NCI-H510A treated with DMSO at 0.1 percent for 48 hours (cell line): Measurements from ENCODE around the gene CCDC8.
"Not testable (repeated sequence)": the region's sequence is repeated elsewhere in the genome, so short reads cannot be mapped to it uniquely, and the experiment has no call there.

Experiments
- DNase-seq: peaks from one replicate; lab custom pipeline; 2025; lab: John Stamatoyannopoulos, UW

CCDC8 gene, protein sequence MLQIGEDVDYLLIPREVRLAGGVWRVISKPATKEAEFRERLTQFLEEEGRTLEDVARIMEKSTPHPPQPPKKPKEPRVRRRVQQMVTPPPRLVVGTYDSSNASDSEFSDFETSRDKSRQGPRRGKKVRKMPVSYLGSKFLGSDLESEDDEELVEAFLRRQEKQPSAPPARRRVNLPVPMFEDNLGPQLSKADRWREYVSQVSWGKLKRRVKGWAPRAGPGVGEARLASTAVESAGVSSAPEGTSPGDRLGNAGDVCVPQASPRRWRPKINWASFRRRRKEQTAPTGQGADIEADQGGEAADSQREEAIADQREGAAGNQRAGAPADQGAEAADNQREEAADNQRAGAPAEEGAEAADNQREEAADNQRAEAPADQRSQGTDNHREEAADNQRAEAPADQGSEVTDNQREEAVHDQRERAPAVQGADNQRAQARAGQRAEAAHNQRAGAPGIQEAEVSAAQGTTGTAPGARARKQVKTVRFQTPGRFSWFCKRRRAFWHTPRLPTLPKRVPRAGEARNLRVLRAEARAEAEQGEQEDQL

DNA sequence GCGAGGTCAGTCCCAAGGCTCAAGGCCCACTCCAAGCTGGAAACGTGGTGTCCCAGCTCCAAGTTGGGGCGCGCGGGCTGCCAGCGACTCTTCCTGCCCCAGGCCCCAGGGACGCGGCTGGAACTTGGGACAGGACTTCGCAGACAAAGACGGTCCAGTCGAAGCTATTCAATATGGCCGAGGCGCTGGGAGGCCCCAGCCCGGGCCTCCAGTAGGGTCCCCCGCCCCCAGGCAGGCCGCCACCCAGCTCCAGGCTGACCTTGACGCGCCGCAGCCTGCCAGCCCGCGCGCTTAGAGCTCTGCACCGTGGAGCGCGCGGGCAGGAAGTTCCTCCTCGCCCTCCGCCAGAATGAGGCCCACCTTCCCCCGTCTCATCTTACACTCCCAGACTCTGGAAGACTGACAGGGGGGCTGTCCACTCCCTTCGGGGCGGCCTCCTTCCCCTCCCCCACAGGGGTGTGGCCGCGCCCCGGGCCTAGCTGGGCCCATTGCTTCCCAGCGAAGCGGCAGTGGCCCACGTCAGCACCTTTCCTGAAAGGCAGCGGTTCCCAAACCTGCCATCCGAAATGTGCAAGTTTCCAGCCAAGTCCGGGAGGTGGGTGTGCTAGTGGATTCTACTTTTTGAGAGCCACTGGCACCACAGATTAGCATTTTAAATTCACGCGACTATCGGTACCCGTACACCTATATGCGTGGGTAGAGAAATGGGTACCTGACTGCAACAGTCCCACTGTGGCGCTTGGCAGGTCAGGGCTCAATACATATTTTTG, at the start of gene CCDC8:
Gene CCDC8 (minus strand): TSS at position 303 of the 770 bp plus-strand sequence. CDS start 754 bp downstream, outside the sequence.
- DNase-seq, result peak; percentile 90

DNA sequence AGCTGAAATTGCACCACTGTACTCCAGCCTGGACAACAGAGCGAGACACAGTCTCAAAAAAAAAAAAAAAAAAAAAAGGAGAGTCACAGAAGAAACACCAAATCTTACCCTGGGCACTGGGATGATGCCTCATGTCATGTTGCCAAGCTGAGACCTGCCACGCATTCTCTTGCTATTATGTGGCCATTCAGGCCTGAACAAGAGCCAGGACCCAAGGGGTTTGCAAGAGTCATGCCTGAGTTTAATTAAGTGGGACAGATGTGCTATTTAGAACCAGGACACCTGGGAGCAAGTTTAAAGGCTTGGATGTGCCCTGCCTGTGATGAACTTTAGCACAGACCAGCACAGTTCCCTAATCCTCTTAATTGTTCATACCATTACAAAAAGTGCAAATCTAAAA, 48.2 kb upstream of the CCDC8 start:
- DNase-seq, result no peak

DNA sequence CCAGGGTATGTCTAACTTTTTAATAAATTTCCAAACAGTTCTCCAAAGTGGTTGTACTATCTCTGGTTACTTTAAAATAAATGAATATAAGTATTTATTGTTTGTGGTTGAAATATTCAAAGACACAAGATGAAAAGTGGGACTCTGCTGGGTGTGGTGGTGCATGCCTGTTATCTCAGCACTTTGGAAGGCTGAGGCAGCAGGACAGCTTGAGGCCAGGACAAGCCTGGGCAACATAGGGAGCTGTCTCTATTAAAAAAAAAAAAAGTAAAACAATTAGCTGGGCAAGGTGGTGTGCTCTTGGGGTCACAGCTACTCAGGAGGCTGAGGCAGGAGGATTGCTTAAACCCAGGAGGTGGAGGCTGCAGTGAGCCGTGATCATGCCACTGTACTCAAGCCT, 47.6 kb upstream of the CCDC8 start:
- no peak for DNase-seq

DNA sequence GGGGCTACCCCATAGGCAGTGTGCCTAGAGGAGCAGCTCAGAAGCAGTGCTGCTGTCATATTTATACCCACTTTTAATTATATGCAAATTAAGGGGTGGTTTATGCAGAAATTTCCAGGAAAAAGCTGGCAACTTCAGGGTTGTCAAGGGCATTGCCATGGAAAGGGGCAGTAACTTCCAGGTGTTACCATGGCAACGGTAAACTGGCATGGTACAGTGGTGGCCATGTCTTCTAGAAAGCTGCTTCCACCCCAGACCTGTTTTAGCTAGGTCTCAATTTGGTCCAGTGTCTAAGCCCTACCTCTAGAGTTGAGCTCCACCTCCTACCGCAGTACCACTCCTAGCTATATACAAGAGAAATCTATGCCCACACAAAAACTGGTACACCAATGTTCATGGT, 46.7 kb upstream of the CCDC8 start:
- no peak for DNase-seq

DNA sequence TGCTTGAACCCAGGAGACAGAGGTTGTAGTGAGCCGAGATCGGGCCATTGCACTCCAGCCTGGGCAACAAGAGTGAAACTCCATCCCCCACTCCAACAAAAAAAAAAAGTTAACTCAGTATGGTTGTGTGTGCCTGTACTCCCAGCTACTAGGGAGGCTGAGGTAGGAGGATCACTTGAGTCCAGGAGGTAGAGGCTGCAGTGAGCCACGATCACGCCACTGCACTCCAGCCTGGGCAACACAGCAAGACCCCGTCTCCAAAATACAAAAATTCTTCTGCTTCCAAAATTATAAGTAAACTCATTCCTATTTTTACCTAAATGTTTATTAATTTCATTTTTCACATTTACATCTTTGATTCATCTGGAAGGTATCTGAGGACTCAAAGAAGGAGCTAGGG, 43.6 kb upstream of the CCDC8 start:
- no peak for DNase-seq

DNA sequence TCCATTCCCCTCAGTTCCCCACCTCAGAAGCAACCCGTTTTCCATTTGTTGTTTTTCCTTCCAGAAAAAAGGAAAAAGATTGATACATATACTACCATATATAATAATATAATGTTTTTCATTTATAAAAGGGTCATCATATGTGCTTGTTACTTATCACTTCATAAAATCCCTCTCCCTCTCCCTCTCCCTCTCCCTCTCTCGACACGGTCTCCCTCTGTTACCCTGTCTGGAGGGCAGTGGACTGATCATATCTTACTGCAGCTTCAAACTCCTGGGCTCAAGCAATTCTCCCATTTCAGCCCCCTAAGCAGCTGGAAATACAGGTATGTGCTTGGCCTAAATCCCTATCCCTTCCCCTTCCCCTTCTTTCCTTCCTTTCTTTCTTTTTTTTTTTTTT, 40.9 kb upstream of the CCDC8 start:
- no peak for DNase-seq

DNA sequence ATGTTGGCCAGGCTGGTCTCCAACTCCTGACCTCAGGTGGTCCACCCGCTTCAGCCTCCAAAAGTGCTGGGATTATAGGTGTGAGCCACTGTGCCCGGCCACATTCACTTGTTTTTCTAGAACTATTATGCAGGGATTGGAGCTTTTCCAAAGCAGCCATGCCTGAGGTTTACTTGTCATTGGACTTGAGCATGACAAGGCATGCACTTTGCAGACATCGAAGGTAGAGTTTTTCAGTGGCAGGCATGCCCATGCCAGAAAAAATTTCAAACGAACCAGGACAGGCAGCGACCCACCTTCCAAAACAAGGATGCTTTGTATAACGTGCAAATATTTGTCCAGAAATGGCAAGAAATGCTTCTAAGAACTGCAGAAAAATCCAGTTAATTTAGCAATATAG, 40.3 kb upstream of the CCDC8 start:
- no peak for DNase-seq

DNA sequence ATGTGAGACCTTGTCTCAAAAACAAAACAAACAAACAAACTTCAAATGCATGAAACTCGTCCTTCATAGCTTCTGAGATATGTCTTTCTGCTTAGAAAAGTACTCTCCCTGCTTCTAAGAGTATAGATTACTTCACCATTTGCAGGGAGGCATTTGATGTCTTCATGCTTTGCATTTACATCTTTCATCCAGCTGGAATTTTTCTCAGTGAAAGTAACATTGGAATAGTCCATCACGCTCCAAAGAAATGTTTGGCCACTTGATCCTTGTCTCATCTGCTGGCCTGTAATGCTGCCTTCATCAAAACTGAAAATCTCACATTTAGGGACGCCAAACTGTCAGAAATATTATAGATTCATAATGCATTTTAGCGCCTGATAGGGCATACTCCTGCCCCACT, 38.8 kb upstream of the CCDC8 start:
- no peak for DNase-seq

DNA sequence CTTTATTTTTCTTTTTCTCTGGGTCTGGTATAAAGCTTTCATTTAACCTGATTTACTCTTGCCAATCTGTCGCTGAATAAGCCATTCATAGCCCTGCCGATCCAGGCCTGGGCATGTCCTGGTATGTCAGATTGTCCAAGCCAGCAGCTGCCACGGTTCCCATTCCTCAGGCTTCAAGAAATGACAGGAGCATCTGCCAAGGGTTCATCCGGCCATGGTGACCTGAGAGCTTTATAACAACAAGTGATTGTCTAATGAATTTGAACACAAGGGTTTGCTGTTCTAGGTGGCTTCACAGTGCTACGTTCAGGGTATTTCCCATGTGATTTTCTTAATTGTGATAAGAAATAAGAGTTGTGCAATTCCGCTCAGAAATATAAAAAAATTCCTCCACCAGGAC, 38.0 kb upstream of the CCDC8 start:
- DNase-seq, result no peak

DNA sequence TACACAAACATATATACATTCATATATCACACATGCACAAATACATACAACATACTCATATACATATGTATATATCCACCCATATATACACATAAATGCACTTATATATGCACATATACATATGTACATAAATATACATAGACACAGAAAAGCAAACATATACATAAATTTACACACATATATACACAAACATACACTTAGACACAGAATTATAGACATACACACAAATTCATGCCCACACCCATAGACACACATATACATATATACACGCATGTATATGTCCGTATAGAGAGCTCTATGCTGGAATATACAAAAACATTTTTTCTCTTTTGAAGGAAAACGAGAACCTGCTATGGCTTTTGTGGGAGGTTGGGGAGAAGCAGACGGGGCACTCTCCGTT, 37.4 kb upstream of the CCDC8 start:
- no peak for DNase-seq

DNA sequence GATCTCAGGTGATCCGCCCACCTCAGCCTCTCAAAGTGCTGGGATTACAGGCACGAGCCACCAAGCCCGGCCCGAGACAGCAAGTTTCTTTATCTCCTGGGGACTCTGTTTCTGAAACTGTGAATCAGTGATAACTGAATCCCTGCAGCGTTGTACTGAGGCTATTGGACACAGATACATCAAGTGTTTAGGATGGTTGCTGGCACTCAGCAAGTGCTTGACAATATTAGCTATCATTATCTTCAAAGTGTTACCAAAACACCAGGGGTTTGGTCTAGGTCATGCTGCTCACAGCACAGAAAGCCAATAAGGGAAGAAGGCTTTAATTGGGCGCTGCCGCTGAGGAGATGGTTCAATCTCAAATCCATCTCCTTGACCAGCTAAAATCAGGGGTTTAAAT, 35.9 kb upstream of the CCDC8 start:
- no peak for DNase-seq

DNA sequence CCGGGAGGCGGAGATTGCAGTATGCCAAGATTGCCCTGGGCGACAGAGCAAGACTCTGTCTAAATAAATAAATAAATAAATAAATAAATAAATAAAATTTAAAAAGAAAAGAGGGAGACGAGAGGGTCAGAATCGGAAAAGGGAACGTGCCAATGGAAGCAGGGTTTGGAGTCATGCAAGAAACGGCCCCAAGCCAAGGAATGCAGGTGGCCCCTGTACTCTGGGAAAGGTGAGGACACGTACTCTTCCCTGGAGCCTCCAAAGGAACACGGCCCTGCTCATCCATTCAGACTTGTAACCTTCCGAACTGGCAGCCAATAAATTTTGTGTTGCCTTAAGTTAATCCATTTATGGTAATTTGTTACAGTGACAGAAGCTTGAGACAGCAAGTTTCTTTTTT, 35.2 kb upstream of the CCDC8 start:
- no peak for DNase-seq

DNA sequence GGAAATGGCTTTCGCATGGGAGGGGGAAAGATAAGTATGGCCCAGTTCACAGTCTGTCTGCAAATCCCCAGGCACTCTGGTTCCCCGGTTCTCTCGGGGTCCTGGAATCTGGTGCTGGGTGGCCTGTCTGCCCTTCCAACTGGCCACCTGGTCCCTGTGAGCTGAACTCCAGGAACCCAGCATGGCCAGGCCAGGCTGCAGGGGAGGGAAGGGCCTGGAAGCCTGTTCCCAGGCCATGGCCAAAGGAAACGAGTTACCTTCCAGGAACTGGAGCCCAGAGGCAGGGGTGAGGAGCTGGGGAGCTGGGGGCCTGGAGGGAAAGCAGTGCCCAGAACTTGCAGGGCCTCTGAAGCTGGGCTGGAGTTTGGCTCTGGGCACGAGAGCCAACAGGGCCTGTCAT, 34.5 kb upstream of the CCDC8 start:
- no peak for DNase-seq

DNA sequence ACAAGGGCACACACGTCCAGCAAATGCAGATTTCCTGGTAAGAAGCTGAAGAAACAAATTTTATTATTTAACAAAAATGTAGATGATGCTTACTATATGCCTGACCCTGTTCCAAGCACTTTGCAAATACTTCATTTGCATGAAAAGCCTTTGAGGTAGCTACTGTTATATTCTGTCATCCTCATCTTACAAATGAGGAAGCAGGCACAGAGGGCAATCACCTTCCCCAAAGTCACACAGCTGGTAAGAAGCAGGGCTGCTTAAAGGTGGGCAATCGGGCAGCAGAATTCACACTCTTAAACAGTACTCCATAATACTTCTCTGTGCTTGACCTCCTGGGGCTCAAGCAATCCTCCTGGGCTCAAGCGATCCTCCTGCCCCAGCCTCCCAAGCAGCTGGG, 33.6 kb upstream of the CCDC8 start:
- DNase-seq, result no peak

DNA sequence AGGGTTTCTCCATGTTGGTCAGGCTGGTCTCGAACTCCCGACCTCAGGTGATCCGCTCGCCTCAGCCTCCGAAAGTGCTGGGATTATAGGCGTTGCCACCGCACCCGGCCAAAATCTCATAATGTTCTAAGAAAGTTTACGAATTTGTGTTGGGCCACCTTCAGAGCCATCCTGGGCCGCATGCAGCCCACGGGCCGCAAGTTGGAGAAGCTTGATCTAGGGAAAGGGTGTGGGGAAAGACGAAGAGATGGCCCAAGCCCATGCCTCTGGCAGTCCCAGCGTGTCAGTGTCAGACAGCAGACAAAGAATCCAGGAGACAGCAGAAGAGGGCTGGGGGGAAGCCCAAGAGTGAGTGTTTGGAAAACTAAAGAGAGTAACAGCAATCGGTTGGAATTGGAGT, 32.7 kb upstream of the CCDC8 start:
- DNase-seq, result no peak

DNA sequence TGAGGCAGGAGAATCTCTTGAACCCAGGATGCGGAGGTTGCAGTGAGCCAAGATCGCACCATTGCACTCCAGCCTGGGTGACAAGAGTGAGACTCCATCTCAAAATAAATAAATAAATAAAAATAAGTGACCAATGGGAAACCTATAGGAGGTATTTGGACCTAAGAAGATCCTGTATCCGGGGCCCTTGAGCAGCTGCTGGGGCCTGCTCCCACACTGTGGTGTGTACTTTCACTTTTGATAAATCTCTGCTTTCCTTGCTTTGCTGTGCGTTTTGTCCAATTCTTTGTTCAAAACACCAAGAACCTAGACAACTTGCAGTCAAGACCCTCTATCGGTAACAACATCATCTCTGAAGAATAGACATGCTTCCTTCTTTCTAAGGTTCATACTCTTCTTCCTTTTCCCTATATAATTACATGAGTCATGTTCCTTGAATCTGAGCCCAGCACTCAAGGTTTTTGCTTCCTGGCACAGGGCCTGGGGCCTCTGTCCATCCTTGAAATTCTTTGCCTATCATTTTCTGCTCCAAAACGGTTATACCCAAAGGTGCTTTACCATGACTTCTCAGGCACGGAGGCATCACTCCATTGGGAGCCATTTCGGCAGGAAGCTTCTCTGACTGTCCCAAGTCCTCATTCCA, 29.6 kb upstream of the CCDC8 start:
- DNase-seq, result no peak

DNA sequence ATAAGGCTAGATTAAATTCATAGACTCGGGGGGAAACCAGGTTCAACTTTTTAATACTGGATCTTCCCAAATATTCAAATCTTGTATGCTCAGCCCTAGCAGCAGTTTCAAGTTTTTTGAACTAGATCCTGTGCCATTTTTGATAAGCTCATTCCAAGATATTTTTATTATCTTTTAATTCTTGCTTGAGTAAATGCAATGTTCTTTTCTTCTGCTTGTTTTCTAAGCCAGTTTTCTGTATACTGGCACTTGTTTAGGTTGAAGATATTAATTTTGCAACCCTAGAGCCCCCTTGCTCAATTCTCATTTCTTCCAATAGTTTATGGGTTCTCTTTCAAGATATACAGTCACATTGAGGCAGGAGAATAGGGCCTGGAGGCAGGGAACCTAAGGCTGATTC, 28.5 kb upstream of the CCDC8 start:
- no peak for DNase-seq

DNA sequence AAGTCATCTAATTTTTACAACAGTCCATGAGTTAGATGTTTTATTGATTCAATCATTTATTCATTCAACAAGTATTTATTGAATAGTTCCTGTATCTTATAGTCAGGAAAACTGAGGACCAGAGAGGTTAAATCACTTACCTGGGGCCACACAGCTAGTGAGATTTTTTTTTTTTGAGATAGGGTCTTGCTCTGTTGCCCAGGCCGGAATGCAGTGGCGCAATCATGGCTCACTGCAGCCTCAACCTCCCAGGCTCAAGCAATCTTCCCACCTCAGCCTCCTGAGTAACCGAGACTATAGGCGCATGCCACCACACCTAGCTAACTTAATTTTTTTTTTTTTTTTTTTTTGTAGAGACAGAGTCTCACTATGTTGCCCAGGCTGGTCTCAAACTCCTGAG, 22.3 kb upstream of the CCDC8 start:
- not testable (repeated sequence) for DNase-seq

DNA sequence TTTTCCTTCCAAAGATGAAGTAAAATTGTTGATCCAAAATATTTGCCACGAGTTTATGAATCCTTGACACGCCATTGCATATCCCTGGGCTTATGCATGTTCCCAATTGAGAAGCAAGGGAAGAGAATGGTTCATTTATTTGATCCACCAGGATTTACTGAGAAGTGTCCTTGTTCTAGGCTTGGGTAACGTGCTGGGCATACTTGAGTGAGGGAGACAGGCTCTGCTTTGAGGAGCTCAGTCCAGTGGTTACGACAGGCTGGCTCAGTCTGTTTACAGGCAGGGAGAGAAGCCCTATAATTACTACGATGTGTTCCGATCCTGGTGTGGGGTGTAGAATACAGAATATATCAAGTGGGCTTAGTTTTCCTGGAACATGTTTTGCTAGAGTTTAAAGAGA, 21.6 kb upstream of the CCDC8 start:
- no peak for DNase-seq

DNA sequence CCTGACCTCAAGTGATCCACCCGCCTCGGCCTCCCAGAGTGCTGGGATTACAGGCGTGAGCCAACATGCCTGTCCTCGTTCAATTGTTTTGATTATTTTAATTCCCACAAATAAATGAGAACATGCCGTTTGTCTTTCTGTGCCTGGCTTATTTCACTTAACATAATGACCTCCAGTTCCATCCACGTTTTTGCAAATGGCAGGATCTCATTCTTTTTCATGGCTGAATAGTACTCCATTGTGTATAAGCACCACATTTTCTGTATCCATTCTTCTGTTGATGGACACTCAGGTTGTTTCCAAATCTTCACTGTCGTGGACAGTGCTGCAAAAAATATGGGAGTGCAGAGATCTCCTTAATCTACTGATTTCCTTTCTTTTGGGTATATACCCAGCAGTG, 20.1 kb upstream of the CCDC8 start:
- DNase-seq, result not testable (repeated sequence)

DNA sequence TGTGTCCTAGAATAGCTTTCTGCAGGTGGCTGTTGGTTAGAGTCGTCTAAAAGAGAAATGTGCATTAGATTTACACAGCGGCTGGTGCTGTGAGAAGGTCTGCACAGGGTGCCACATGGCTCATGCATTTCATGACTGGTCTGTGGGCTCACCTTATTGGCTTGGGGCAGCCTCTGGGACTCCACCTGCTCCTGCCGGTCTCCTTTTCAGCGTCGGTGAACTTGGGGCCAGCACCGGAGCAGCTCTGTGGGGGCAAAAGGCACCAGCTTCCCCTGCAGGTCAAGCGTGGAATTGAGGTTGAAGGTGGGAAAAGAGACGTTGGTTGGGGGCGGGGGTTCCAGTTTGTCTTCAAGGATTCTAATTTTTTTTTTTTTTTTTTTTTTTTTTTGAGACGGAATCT, 18.5 kb upstream of the CCDC8 start:
- DNase-seq, result no peak

DNA sequence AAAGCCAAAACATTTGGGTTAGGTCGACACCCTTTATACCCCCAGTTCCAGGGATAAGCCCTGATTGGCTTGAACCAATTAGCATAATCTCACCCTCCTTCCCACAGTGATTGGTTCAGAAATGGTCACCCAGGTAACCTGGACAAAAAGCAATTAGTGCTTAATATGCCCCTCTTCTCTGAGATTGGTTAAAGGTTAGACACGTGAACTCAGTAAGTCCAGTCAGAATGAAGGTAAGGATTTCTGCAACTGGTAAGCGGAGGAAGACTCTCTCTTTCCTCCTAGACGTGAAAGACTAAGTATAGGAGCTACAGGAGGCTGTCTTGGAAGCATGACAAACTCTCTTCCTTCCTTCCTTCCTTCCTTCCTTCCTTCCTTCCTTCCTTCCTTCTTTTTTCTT, 16.6 kb upstream of the CCDC8 start:
- no peak for DNase-seq
